Measurements from ENCODE around the gene MXI1. TPM values are rescaled to one million over a fixed set of nuclear protein-coding genes. Genes with fewer than 3 reads are reported as not detected.
"Not testable (repeated sequence)": the region's sequence is repeated elsewhere in the genome, so short reads cannot be mapped to it uniquely, and the experiment has no call there.

MXI1 gene
- total RNA-seq, 1 donor from 2014 or later: 20.0 TPM

DNA sequence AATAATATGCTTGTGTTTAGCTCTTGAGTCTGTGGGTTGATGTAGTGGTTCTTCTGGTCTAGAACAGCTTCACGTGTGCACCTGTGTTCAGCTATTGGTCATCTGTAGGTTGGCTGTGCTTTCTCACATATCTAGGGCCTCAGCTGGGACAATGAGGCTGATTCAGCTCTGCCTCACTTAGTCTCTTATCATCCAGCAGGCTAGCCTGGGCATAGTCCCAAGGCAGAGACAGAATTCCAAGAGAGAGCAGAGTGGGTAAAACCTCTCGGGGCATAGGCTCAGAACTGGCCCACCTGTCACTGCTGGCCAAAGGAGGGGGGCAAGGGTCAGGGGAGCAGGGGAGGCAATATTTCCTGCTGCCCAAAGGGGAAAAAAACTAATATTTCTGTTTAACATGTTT is 32.0 kb upstream of the MXI1 start:
- no peaks in the 10 kb centered on the region for H3K36me3 ChIP-seq (ENCODE audit: control insufficient read depth, insufficient read depth, low read length)
- no peak for DNase-seq (ENCODE audit: low read depth)
- H3K27me3 ChIP-seq (ENCODE audit: control insufficient read depth, insufficient read depth, low read length): no peaks in the 10 kb centered on the region
- no peak overlapping the region for H3K4me3 ChIP-seq (ENCODE audit: low read depth, low read length)
- TF ChIP-seq, protein P1, sequence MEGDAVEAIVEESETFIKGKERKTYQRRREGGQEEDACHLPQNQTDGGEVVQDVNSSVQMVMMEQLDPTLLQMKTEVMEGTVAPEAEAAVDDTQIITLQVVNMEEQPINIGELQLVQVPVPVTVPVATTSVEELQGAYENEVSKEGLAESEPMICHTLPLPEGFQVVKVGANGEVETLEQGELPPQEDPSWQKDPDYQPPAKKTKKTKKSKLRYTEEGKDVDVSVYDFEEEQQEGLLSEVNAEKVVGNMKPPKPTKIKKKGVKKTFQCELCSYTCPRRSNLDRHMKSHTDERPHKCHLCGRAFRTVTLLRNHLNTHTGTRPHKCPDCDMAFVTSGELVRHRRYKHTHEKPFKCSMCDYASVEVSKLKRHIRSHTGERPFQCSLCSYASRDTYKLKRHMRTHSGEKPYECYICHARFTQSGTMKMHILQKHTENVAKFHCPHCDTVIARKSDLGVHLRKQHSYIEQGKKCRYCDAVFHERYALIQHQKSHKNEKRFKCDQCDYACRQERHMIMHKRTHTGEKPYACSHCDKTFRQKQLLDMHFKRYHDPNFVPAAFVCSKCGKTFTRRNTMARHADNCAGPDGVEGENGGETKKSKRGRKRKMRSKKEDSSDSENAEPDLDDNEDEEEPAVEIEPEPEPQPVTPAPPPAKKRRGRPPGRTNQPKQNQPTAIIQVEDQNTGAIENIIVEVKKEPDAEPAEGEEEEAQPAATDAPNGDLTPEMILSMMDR (IDR thresholded peaks at IDR 0.05; ENCODE audit: insufficient read depth, low read length, poor library complexity, severe bottlenecking): no peak

DNA sequence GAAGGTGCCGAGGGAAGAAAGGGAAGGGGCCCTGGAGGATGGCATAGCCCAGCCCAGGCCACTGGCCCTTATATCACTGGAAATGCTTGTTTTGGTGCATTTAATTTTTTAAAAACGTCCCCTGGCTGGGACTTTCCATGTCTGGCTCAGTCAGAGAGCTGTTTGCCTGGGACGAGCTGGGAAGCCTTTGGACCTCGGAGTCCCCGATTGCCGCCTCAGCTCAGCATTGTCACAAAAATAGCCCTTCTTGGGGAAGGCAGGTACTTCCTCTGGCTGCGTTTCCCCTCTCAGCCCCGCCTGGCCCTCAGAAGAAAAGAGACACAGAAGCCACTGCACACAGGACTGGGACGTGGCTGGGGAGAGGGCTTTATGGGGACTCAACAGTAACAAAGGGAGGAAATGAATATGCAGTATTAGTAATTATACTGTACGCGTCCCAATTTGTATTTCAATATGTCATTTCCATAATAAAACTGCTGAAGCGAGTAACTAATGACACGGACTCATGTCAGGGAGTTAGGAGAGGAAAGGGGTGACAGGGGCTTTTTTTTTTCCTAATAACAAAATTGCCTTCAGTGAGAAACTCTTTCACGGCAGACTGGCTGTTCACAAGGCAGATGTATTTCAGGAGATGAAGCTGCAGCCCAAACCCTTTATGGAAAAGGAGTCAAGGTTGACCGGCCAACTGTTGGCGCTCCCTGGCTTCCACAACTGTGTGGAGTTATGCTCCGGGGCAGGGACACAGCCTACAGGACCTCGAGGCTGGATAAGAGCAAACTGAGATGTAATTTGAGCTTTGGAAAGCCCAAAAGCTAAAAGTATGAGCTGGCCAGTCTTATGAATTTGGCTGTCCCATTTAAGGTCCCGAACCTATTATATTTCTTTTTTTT is 31.0 kb upstream of the MXI1 start:
- no peaks in the 10 kb centered on the region for H3K27me3 ChIP-seq (ENCODE audit: control insufficient read depth, insufficient read depth, low read length)
- TF ChIP-seq, protein P1 (IDR thresholded peaks at IDR 0.05; ENCODE audit: insufficient read depth, low read length, poor library complexity, severe bottlenecking): no peak
- H3K36me3 ChIP-seq (ENCODE audit: control insufficient read depth, insufficient read depth, low read length): no peaks in the 10 kb centered on the region
- H3K4me3 ChIP-seq (ENCODE audit: low read depth, low read length): no peak overlapping the region
- DNase-seq (ENCODE audit: low read depth): no peak

DNA sequence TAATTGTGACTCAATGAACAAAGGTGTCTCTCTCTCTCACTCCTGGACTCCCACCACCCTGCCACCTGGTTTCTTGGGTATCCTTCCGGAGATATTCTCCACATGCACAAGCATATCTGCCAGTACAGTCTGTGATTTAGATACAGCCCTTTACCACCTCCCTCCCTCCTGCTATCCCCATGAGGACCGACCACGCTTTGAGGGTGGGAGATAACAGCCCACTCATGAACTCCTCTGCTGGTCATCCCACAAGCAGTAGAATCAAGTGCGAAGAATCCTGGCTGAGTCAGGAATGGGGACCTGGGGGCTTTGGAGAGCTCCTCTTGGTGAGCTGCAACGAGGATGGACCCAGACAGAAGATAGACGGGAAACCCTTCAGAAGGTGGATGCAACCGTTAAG is 28.2 kb upstream of the MXI1 start:
- TF ChIP-seq, protein P1 (IDR thresholded peaks at IDR 0.05; ENCODE audit: insufficient read depth, low read length, poor library complexity, severe bottlenecking): no peak
- no peaks in the 10 kb centered on the region for H3K36me3 ChIP-seq (ENCODE audit: control insufficient read depth, insufficient read depth, low read length)
- no peak for DNase-seq (ENCODE audit: low read depth)
- no peak overlapping the region for H3K4me3 ChIP-seq (ENCODE audit: low read depth, low read length)
- H3K27me3 ChIP-seq (ENCODE audit: control insufficient read depth, insufficient read depth, low read length): no peaks in the 10 kb centered on the region

DNA sequence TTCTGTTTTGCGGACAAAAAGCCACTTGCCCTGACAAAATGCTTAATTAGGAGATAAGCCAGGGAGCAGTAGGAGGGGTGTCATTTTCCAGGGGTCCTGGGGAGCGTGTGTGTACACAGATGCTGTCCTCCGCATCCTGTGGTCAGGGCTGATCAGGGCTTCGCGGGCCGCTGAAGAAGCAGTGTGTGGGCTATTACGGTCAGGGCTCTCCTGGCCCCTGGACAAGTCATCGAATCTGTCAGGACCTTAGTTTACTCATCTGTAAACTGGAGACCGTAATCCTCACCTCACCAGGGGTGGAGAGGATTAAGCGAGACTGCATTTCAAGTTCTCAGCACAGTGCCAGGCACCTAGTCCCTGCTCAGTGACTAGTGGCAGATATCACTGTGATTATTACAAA is 26.0 kb upstream of the MXI1 start:
- TF ChIP-seq, protein P1 (IDR thresholded peaks at IDR 0.05; ENCODE audit: insufficient read depth, low read length, poor library complexity, severe bottlenecking): no peak
- Histone ChIP-seq H3K4me3 (ENCODE audit: low read depth, low read length) (no peak overlapping the region), H3K36me3 (ENCODE audit: control insufficient read depth, insufficient read depth, low read length) (no peaks in the 10 kb centered on the region), H3K27me3 (ENCODE audit: control insufficient read depth, insufficient read depth, low read length) (no peaks in the 10 kb centered on the region)
- DNase-seq (ENCODE audit: low read depth): no peak

DNA sequence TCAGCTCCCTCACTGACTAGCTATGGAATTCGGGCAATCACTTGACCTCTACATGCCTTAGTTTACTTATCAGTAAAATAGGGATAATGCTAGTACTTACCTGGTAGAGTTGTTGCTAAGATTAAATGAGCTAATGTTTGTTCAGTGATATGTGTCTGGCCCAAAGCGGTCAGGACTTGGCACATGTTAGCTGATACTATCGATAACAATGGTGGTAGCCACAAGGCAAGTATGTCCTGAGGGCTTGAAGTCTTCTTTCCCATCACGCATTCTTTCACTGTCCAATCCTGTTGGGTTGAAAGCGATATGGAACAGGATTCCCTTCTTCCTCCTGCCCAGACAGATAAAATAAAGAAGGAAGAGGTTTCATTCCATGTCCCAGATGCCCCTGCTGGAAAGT is 25.5 kb upstream of the MXI1 start:
- TF ChIP-seq, protein P1 (IDR thresholded peaks at IDR 0.05; ENCODE audit: insufficient read depth, low read length, poor library complexity, severe bottlenecking): no peak
- Histone ChIP-seq H3K36me3 (ENCODE audit: control insufficient read depth, insufficient read depth, low read length) (no peaks in the 10 kb centered on the region), H3K4me3 (ENCODE audit: low read depth, low read length) (no peak overlapping the region), H3K27me3 (ENCODE audit: control insufficient read depth, insufficient read depth, low read length) (no peaks in the 10 kb centered on the region)
- no peak for DNase-seq (ENCODE audit: low read depth)

DNA sequence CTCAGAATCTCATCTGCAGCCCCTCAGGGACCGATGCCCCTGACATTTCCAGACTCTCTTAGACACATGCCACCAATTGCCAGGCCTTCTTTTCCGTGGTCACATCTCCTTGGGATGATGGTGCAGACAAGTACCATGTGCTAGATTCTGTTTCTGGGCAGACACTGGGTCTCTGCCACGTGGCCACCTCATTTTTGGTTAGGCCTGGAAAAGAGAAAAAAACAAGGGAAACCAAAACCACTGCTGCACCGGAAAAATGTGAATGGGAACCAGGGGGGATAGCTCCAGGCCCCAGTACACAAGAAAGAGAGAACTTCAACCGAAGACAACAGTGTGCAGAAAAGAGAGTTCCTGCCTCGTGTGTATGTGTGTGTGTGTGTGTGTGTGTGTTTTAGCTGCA is 23.0 kb upstream of the MXI1 start:
- no peak overlapping the region for H3K4me3 ChIP-seq (ENCODE audit: low read depth, low read length)
- H3K27me3 ChIP-seq (ENCODE audit: control insufficient read depth, insufficient read depth, low read length): no peaks in the 10 kb centered on the region
- H3K36me3 ChIP-seq (ENCODE audit: control insufficient read depth, insufficient read depth, low read length): no peaks in the 10 kb centered on the region
- no peak for DNase-seq (ENCODE audit: low read depth)
- TF ChIP-seq, protein P1 (IDR thresholded peaks at IDR 0.05; ENCODE audit: insufficient read depth, low read length, poor library complexity, severe bottlenecking): no peak

DNA sequence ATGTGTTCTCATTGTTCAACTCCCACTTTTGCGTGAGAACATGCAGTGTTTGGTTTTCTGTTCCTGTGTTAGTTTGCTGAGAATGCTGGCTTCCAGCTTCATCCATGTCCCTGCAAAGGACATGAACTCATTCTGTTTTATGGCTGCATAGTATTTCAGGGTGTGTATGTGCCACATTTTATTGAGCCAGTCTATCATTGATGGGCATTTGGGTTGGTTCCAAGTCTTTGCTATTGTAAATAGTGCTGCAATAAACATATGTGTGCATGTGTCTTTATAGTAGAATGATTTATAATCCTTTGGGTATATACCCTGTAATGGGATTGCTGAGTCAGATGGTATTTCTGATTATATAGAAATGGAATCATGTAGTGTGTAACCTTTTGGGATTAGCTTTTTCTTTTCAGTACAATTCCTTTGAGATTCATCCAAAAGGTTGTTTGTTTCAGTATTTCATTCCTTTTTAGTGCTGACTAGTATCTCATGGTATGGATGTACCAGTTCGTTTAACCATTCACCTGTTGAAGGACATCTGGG is 21.7 kb upstream of the MXI1 start:
- H3K4me3 ChIP-seq (ENCODE audit: low read depth, low read length); DNase-seq (ENCODE audit: low read depth); H3K27me3 ChIP-seq (ENCODE audit: control insufficient read depth, insufficient read depth, low read length); H3K36me3 ChIP-seq (ENCODE audit: control insufficient read depth, insufficient read depth, low read length): not testable (repeated sequence)

Measured in kidney epithelial cell (primary cell).